Peyer's patch (tissue), 4 donors: Measurements from ENCODE around the gene SEC14L3.

Experiments used
- CTCF ChIP-seq, 6 experiments: fragments of 450-650 bp in 4 of 6; fragments of 200-600 bp in 2 of 6; sonication (generic) in 1 of 6; IDR thresholded peaks; one replicate each; pipeline ENCODE4 v1.5.1; 2017 to 2019; ENCODE audit warnings: antibody characterized with exemption in 6 of 6, mild to moderate bottlenecking in 3 of 6, moderate library complexity in 1 of 6
- POLR2A ChIP-seq, 2 donors: fragments of 450-650 bp; IDR thresholded peaks; one replicate each; pipeline ENCODE4 v1.5.1; 2017; ENCODE audit warnings: antibody characterized with exemption in 2 of 2, mild to moderate bottlenecking in 2 of 2, moderate library complexity in 2 of 2

- TF ChIP-seq CTCF (IDR thresholded peaks at IDR 0.05) (no peak), POLR2A (IDR thresholded peaks at IDR 0.05) (no peak)
These were observed 17.9 kb downstream of the SEC14L3 start for GRCh38 chr22:30453731-30454510.
